ENCODE results near the gene DNPEP. TPM values are rescaled to one million over a fixed set of nuclear protein-coding genes. Genes with fewer than 3 reads are reported as not detected.

Gene DNPEP
- total and polyA plus RNA-seq, 2 of the 8 experiments (the other 6 are each of a cell fraction or from before 2014, with no cell fraction given): 59.8 to 109 TPM

DNA sequence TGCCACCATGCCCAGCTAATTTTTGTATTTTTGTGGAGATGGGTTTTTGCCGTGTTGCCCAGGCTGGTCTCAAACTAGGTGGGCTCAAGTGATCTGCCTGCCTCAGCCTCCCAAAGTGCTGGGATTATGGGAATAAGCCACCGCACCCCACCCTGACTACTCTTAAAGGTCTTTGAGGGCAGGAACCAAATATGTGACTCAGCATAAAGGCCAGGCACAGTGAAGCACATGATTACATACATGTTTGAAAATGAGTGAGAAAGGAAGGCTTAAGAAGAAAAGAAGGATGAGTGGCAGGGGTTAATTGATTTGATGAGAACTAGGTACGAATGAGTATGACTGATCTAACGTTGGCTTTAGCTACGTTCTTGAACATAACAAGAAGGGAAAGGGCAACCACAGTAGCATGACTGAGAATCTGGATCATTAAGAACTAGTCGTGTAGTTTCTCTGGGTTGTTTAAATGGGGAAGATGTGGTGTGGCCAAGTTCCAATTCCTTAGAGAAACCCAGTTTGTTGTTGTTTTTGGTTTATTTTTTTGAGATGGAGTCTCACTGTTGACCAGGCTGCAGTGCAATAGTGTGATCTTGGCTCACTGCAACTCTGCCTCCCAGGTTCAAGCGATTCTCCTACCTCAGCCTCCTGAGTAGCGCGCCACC lies 61.9 kb downstream of the DNPEP start (continued):
- no peak for TF ChIP-seq CHD7 (IDR thresholded peaks at IDR 0.05; ENCODE audit: insufficient replicate concordance, low read length)
- no peak for TF ChIP-seq RBBP5 (IDR thresholded peaks at IDR 0.05; ENCODE audit: borderline replicate concordance, low read depth, low read length)
- TF ChIP-seq YY1 (IDR thresholded peaks at IDR 0.05; ENCODE audit: low read depth, low read length): no peak
- no peak for TF ChIP-seq SAP30 (IDR thresholded peaks at IDR 0.05; ENCODE audit: insufficient read depth, insufficient replicate concordance, low read length)
- TF ChIP-seq BCL11A (IDR thresholded peaks at IDR 0.05; ENCODE audit: low read depth in 2 of 2, low read length in 2 of 2): no peak
- no peak for TF ChIP-seq POU5F1 (IDR thresholded peaks at IDR 0.05; ENCODE audit: low read depth, low read length)

All from H1 (cell line).